Left ventricle myocardium superior (tissue), 1 donor: ENCODE data around the gene SLC24A2. TPM values are rescaled to one million over a fixed set of nuclear protein-coding genes. Genes with fewer than 3 reads are reported as not detected.
"Not testable (repeated sequence)": the region's sequence is repeated elsewhere in the genome, so short reads cannot be mapped to it uniquely, and the experiment has no call there.

Experiments used
- ATAC-seq: fragments of 200-7000 bp; cut with Tn5 transposase; one replicate; pipeline ENCODE4 v1.9.1; 2020; ENCODE audit warnings: mild to moderate bottlenecking, moderate library complexity
- DNase-seq: peaks from one replicate; pipeline ENCODE4 v3.0.0-alpha.2; 2020
- intact Hi-C: fragments of 100-400 bp; cut with micrococcal nuclease; formaldehyde crosslinking; loops from one replicate; pipeline ENCODE4 v1.11.0; 2022
- long read RNA-seq: library from polyadenylated mRNA; unstranded; transcript quantifications from one replicate; pipeline ENCODE4 v2.0.0, GENCODE V29; 2021
- total RNA-seq: library from RNA; stranded (reverse); fragmentation: NEBNext Ultra II Directional; extraction: Animal tissue kit (Norgen Biotek cat#: 25700); gene quantifications from one replicate; pipeline ENCODE4 v1.2.1, GENCODE V29; 2021
- donor health status: DM: no; HTN: yes; CAD: no; lungs with severe emphysema.

Gene SLC24A2
- total RNA-seq, result not detected
- long read RNA-seq, result 0 reads

- DNase-seq (peak; percentile 29), ATAC-seq (peak; percentile 57)
- intact Hi-C loops, result no loop called here
Measured at GRCh38 chr9:19788614-19789271, at the start of gene SLC24A2. Gene SLC24A2 (minus strand): TSS chr9:19789037.

DNA sequence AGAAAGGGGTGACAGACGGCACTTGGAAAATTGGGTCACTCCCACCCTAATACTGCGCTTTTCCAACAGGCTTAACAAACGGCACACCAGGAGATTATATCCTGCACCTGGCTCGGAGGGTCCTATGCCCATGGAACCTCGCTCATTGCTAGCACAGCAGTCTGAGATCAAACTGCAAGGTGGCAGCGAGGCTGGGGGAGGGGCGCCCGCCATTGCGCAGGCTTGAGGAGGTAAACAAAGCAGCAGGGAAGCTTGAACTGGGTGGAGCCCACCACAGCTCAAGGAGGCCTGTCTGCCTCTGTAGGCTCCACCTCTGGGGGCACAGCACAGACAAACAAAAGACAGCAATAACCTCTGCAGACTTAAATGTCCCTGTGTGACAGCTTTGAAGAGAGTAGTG is 44.5 kb upstream of the SLC24A2 start:
- ATAC-seq, intact Hi-C loops, DNase-seq: not testable (repeated sequence)

GRCh38 chr9:19830796-19831195 is 42.0 kb upstream of the SLC24A2 start:
- ATAC-seq (no peak), DNase-seq (no peak)
- intact Hi-C loops, result no loop called here

DNA sequence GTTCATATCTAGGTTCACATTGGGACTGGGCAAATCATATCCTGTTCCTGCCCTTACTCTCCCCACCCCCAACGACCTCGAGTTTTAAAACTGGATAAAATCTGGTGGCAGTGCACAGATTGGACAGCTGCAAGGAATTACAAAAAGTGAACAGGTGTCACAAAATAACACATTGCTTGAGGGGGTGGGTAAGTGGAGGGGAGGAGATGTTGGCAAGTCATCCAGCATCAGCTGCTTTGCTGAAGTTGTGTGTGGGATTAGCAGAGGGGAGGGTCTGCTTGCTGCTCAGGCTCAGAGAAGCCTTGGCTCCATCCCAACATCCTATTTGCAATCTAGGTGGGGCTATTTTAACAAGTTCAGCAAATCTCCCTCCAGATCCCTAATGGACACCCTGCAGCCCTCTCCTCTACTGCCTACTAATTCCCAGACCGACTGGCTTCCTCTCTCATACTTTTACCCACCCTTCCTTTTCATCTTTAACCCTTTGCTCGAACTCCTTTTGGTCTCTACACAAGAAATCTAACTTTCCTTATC is 39.8 kb upstream of the SLC24A2 start:
- ATAC-seq (no peak), DNase-seq (no peak)
- intact Hi-C loops, result no loop called here

DNA sequence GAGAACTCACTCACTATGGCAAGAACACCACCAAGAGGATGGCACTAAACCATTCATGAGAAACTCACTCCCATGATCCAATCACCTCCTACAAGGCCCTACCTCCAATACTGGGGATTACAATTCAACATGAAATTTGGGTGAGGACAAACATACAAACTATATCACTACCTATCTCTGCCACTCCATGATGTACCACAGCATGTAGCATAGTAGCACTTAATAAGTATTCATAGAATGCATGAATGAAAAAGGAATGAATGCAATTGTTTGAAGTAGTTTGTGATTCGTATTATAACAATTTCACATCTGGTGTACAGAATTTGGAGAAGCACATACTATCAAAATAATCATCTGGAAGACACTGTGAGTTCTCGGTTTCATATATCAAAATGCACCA is 27.9 kb upstream of the SLC24A2 start:
- intact Hi-C loops, result no loop called here
- ATAC-seq, result no peak
- DNase-seq, result no peak

- intact Hi-C loops, result no loop called here
- DNase-seq, result no peak
- ATAC-seq, result no peak
Measured at GRCh38 chr9:19812194-19812593, 23.4 kb upstream of the SLC24A2 start.

DNA sequence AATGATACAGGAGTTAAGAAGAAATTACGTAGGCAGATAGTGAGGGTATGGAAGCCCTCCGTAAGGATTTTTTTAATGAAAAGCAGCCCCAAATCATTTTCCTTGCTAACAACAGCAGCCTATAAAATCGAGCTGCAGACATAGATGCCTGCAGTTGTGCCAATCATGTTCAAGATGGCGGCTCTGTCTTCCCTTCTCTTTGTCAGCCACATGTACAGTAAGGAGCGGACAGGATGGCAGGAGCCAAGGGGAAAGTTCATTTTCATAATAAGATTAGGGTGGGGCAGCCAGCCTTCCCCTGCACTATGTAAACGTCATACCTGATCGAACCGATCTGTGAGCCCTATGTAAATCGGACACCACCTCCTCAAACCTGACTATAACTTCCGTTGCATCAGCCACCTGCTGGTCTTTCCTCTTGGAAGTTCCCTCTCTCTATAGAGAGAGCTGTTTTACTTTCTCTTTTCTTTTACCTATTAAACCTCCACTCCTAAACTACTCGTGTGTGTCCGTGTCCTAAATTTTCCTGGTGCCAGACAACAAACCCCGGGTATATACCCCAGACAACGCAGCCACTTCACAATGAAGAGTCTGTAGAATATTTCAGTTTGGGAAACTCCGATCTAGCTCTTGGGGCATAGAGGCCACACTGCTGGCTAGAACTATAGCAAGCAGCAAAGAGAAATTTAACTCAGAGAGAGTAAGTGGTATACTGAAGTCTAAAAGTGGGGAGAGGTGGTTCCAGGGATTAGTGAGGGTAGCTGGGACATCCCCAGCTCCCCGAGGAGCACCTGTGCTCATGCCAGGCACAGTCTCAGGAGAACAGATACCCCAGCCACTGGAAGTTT is 20.8 kb upstream of the SLC24A2 start:
- no peak for ATAC-seq

DNA sequence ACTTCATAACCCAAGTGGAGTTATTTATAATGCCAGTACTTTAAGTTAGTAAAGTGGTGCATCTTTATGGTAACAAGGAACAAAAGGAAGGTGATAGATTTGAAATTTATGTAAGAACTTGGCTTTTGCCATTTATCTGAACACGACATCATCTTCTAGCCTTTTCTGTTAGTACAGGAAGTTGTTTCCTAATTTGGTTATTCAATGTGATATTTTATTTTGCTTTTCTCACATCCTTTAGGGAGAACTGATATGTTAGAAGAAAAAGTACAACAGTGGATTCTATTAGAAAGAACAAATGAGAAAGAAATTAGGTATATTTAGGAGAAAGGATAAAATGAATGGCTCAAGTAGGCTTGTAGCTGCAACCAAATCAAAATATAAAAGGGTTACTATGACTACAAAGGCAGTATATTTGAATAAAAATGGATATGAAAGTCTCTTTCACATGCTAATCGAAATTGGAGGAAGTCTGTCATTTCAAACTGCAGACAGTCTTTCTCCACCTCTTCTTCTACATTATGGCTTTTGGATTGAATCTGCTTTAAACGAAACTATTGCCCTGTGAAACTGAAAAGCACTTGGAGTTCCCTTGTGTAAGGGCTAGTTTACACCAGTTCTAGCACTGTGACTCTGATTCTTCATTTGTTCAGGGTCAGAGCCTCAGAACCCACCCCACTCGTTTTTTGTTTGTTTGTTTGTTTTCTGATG is 18.5 kb upstream of the SLC24A2 start:
- intact Hi-C loops, result no loop called here
- DNase-seq (no peak), ATAC-seq (no peak)

More for the DNA sequence above, 20.8 kb upstream of the SLC24A2 start:
- intact Hi-C loops, result no loop called here
- no peak for DNase-seq

- ATAC-seq (no peak), DNase-seq (no peak)
- intact Hi-C loops, result no loop called here
Measured at GRCh38 chr9:19804431-19804830, 15.6 kb upstream of the SLC24A2 start.

GRCh38 chr9:19800884-19801283 is 12.0 kb upstream of the SLC24A2 start:
- ATAC-seq (no peak), DNase-seq (no peak)
- intact Hi-C loops, result no loop called here

DNA sequence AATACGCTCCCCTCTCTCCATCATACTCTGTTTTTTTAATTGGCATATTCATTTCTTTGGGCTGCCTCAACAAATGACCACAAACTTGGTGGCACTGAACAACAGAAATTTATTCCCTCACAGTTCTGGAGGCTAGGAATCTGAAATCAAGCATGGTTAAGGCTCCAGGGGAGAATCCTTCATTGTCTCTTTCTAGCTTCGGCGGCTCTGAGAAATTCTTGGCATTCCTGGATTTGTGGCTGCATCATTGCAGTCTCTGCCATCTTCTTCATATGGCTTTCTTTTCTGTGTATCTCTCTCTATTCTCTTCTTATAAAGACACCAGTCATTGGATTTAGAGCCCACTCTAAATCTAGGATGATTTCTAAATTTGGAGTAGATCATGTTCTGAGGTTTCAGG is 10.9 kb upstream of the SLC24A2 start:
- ATAC-seq (no peak), DNase-seq (no peak)
- intact Hi-C loops, result no loop called here

DNA sequence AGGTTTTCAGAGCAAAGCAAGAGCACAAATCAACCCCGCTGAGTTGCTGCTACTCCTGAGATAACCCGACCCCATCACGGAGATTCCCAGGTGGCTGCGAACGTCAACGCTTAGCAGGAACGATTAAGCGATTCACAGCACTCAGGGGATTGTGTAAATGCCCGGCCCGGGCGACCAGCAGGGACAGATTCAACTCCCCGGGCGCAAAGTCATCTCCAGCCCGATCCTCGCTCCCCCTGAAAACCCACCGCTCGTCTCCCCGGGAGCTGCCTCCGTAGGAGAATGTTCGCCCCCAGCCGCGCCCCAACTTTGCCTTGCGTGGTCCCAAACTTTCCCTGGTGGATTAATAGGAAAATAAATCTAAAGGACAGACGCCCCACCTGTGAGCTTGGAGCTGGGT is 685 bp downstream of the SLC24A2 start:
- ATAC-seq, result no peak
- intact Hi-C loops, result no loop called here
- peak; percentile 16 for DNase-seq

- DNase-seq, result no peak
- no peak for ATAC-seq
- intact Hi-C loops, result no loop called here
Measured at GRCh38 chr9:19787672-19788071, 1.2 kb downstream of the SLC24A2 start.

- no peak for ATAC-seq
- DNase-seq, result no peak
- intact Hi-C loops, result no loop called here
Measured at GRCh38 chr9:19785230-19785629, 3.6 kb downstream of the SLC24A2 start.

GRCh38 chr9:19784136-19784535 is 4.7 kb downstream of the SLC24A2 start:
- intact Hi-C loops, result no loop called here
- ATAC-seq (no peak), DNase-seq (no peak)

GRCh38 chr9:19783500-19783899 is 5.3 kb downstream of the SLC24A2 start:
- ATAC-seq (no peak), DNase-seq (no peak)
- intact Hi-C loops, result no loop called here

DNA sequence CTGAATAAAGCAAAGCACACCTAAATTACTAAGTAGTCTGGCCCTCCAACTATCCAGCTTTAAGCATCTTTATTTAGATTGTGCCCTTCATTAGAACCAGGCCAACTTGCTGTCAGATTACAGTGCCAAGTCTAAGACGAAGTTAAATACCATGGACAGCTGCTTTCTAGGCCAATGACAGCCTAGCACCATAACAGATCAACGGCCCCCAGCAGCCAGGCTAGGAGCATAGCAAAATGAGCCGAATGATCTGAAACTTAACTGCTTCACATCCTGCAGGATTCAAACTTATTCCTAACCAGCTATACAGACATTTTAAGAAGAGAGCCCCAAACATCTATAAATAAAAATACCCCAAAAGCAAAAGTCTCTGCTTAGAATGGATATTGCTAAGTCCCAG is 6.8 kb downstream of the SLC24A2 start:
- DNase-seq (no peak), ATAC-seq (no peak)
- intact Hi-C loops, result no loop called here

DNA sequence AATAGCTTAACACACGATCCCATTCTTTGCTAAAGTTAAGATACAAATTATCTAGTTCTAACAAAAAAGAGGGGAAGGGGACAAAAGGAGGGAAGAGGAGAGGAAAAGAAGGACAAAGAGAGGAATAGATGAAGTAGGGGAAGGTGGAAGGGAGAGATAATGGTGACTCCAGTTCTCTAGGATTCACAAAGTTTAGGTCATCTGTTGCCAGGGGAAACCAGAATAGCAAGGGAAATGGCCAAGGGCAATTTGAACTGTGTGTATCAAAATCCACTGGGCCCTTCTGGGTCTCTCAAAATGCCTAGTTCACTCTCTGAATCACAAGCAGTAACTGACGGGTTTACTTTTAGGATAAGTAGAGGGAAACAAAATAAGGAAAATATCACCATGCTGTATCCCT is 7.6 kb downstream of the SLC24A2 start:
- no peak for DNase-seq
- intact Hi-C loops, result no loop called here
- ATAC-seq, result no peak

DNA sequence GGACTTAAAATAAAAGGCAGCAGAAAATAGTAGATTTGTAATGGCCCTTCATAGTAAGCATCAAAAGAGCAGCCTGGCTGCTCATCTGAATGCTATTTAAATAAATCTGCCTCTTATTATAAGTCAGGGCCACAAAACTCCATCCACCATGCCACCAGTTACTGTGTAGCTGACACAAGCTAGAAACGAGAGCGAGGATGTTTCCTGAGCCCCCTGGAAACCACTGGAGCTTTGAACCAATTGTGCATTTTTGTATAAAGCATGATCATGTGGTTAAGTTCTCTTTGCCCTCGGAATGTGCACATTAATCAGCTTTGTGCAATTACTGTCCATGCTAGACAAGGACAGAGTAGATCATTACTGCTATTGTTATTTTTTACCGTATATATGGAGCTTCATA is 17.4 kb downstream of the SLC24A2 start:
- DNase-seq, result no peak
- intact Hi-C loops, result no loop called here
- ATAC-seq, result no peak

- ATAC-seq, result no peak
- no peak for DNase-seq
- intact Hi-C loops, result no loop called here
Measured at GRCh38 chr9:19770973-19771372, 17.9 kb downstream of the SLC24A2 start.
